Fibroblast of villous mesenchyme (primary cell): ENCODE measurements around the gene RBMS3. TPM values are rescaled to one million over a fixed set of nuclear protein-coding genes. Genes with fewer than 3 reads are reported as not detected.

Experiments
- DNase-seq: peaks from one replicate; pipeline ENCODE4 v3.0.0-alpha.2; 2010; ENCODE audit warnings: low read depth
- H3K4me3 ChIP-seq: 2 replicates; pipeline ENCODE4 v1.5.1; 2011; ENCODE audit warnings: low read depth, mild to moderate bottlenecking, low read length
- CTCF ChIP-seq: IDR thresholded peaks from 2 replicates; pipeline ENCODE4 v1.5.1; 2012; ENCODE audit warnings: low read depth, mild to moderate bottlenecking, low read length; ENCODE audit not compliant: insufficient read depth
- total RNA-seq: library from RNA; depleted of rRNA; stranded (reverse); fragments of >200 nt; gene quantifications from 2 replicates; pipeline ENCODE4 v1.2.3, GENCODE V29; 2012

The RBMS3 gene
- total RNA-seq, 1 donor = 85.9 TPM

- peak; percentile 98 for DNase-seq
- H3K4me3 ChIP-seq = peak overlapping the region; percentile 44
- TF ChIP-seq CTCF = no peak
Observed at GRCh38 chr3:29335438-29335837, 54.6 kb downstream of the RBMS3 start.

- DNase-seq = peak; percentile 26
- H3K4me3 ChIP-seq = peak overlapping the region; percentile 44
- TF ChIP-seq CTCF = no peak
Observed at GRCh38 chr3:29335943-29336342, 55.1 kb downstream of the RBMS3 start.

GRCh38 chr3:29337565-29337964 lies 56.7 kb downstream of the RBMS3 start:
- DNase-seq = no peak
- H3K4me3 ChIP-seq = no peak overlapping the region
- no peak for TF ChIP-seq CTCF

GRCh38 chr3:29338377-29338776 lies 57.5 kb downstream of the RBMS3 start:
- H3K4me3 ChIP-seq = no peak overlapping the region
- DNase-seq = no peak
- TF ChIP-seq CTCF = no peak

GRCh38 chr3:29339016-29339833 lies 58.4 kb downstream of the RBMS3 start:
- no peak for DNase-seq
- H3K4me3 ChIP-seq = no peak overlapping the region

GRCh38 chr3:29344154-29344553 lies 63.3 kb downstream of the RBMS3 start:
- no peak overlapping the region for H3K4me3 ChIP-seq
- TF ChIP-seq CTCF = no peak
- no peak for DNase-seq

More at GRCh38 chr3:29339016-29339833, 58.4 kb downstream of the RBMS3 start:
- no peak for TF ChIP-seq CTCF
